Chondrocyte (in vitro differentiated cells): Measurements from ENCODE around the gene CHIC2. TPM values are rescaled to one million over a fixed set of nuclear protein-coding genes. Genes with fewer than 3 reads are reported as not detected.
"Not testable (repeated sequence)": the region's sequence is repeated elsewhere in the genome, so short reads cannot be mapped to it uniquely, and the experiment has no call there.

ENCODE experiments used
- DNase-seq: peaks from one replicate; pipeline ENCODE4 v3.0.0; 2021; ENCODE audit warnings: mixed read lengths, low spot score
- H3K27ac Mint-ChIP-seq: one replicate; pipeline ENCODE4 v1.8.0; 2021; ENCODE audit warnings: mild to moderate bottlenecking, moderate library complexity, mixed read lengths; ENCODE audit not compliant: unreplicated experiment
- H3K27me3 Mint-ChIP-seq: 2 replicates; pipeline ENCODE4 v1.8.0; 2021; ENCODE audit warnings: low read depth, mixed read lengths
- H3K36me3 Mint-ChIP-seq: 2 replicates; pipeline ENCODE4 v1.8.0; 2021; ENCODE audit warnings: low read depth, mixed read lengths
- H3K4me1 Mint-ChIP-seq: 2 replicates; pipeline ENCODE4 v1.8.0; 2021; ENCODE audit warnings: low read depth, mild to moderate bottlenecking, mixed read lengths
- H3K4me3 Mint-ChIP-seq: one replicate; pipeline ENCODE4 v1.8.0; 2021; ENCODE audit warnings: mild to moderate bottlenecking, moderate library complexity, mixed read lengths; ENCODE audit not compliant: unreplicated experiment
- H3K9me3 Mint-ChIP-seq: 2 replicates; pipeline ENCODE4 v1.8.0; 2021; ENCODE audit warnings: low read depth, mixed read lengths
- long read RNA-seq: library from polyadenylated mRNA; stranded (forward); transcript quantifications from one replicate; pipeline ENCODE4 v2.0.0, GENCODE V29; 2021
- total RNA-seq: library from RNA; stranded (reverse); gene quantifications from 3 replicates; pipeline ENCODE4 v1.2.1, GENCODE V29; 2021
- TF ChIP-seq, protein P1 (sequence below): fragments of 200-600 bp; sonication (generic); IDR thresholded peaks from 2 replicates; pipeline ENCODE4 v1.5.0; 2021; ENCODE audit warnings: antibody characterized with exemption, mild to moderate bottlenecking, moderate library complexity

CHIC2 gene
- 31.3 to 38.5 TPM (median 36.1 TPM) in 3 replicates for total RNA-seq
- long read RNA-seq, transcript CHIC2-201 (6 exons, 1,194 nt) = major isoform, 102 of 111 reads
- long read RNA-seq, partial matches to known transcripts = 1 of 111 reads
- long read RNA-seq, other reads (novel, unspliced or antisense) = 5 of 111 reads

- Mint-ChIP-seq H3K9me3 (no peaks in the 10 kb centered on the region), H3K27ac (peak within 1 kb of the TSS; percentile 98), H3K4me3 (peak within 1 kb of the TSS; percentile 79), H3K36me3 (no peaks in the 10 kb centered on the region), H3K27me3 (no peaks in the 10 kb centered on the region), H3K4me1 (peaks cover 62% of the 10 kb centered on the region)
- peak; percentile 99 for DNase-seq
- TF ChIP-seq, protein P1, sequence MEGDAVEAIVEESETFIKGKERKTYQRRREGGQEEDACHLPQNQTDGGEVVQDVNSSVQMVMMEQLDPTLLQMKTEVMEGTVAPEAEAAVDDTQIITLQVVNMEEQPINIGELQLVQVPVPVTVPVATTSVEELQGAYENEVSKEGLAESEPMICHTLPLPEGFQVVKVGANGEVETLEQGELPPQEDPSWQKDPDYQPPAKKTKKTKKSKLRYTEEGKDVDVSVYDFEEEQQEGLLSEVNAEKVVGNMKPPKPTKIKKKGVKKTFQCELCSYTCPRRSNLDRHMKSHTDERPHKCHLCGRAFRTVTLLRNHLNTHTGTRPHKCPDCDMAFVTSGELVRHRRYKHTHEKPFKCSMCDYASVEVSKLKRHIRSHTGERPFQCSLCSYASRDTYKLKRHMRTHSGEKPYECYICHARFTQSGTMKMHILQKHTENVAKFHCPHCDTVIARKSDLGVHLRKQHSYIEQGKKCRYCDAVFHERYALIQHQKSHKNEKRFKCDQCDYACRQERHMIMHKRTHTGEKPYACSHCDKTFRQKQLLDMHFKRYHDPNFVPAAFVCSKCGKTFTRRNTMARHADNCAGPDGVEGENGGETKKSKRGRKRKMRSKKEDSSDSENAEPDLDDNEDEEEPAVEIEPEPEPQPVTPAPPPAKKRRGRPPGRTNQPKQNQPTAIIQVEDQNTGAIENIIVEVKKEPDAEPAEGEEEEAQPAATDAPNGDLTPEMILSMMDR = no peak
Observed at GRCh38 chr4:54064317-54065111, at the start of gene CHIC2. TSS of gene CHIC2 (minus strand) at chr4:54064605. CDS start at chr4:54064300, 305 bp downstream.

DNA sequence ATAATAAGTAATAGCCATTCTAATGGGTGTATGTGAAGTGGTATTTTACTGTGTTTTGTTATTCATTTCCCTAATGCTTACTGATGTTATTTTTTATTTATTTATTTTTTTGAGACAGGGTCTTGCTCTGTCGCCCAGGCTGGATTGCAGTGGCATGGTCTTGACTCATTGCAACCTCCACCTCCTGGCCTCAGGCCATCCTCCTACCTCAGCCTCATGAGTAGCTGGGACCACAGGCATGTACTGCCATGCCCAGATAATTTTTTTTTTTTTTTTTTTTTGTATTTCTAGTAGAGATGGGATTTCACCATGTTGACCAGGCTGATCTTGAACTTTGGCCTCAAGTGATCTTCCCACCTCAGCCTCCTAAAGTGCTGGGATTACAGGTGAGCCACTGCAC, 48.8 kb upstream of the CHIC2 start:
- H3K36me3 Mint-ChIP-seq, DNase-seq, H3K27ac Mint-ChIP-seq, H3K4me3 Mint-ChIP-seq, H3K9me3 Mint-ChIP-seq: not testable (repeated sequence)
- Mint-ChIP-seq H3K27me3 (peaks cover 20% of the 10 kb centered on the region), H3K4me1 (peaks cover 18% of the 10 kb centered on the region)

GRCh38 chr4:54110019-54110416, 45.6 kb upstream of the CHIC2 start:
- TF ChIP-seq, protein P1 = no peak
- no peak overlapping the region for H3K27ac Mint-ChIP-seq
- H3K4me1 Mint-ChIP-seq = peaks cover 17% of the 10 kb centered on the region
- peaks cover under 1% of the 10 kb centered on the region for H3K9me3 Mint-ChIP-seq
- H3K27me3 Mint-ChIP-seq = peaks cover 29% of the 10 kb centered on the region
- H3K36me3 Mint-ChIP-seq = no peaks in the 10 kb centered on the region
- DNase-seq = no peak
- H3K4me3 Mint-ChIP-seq = no peak overlapping the region

GRCh38 chr4:54109241-54110018, 45.0 kb upstream of the CHIC2 start:
- Mint-ChIP-seq H3K27ac (no peak overlapping the region), H3K4me1 (peaks cover 17% of the 10 kb centered on the region), H3K4me3 (no peak overlapping the region), H3K27me3 (peaks cover 29% of the 10 kb centered on the region), H3K36me3 (no peaks in the 10 kb centered on the region), H3K9me3 (no peaks in the 10 kb centered on the region)
- TF ChIP-seq, protein P1 = no peak
- no peak for DNase-seq

DNA sequence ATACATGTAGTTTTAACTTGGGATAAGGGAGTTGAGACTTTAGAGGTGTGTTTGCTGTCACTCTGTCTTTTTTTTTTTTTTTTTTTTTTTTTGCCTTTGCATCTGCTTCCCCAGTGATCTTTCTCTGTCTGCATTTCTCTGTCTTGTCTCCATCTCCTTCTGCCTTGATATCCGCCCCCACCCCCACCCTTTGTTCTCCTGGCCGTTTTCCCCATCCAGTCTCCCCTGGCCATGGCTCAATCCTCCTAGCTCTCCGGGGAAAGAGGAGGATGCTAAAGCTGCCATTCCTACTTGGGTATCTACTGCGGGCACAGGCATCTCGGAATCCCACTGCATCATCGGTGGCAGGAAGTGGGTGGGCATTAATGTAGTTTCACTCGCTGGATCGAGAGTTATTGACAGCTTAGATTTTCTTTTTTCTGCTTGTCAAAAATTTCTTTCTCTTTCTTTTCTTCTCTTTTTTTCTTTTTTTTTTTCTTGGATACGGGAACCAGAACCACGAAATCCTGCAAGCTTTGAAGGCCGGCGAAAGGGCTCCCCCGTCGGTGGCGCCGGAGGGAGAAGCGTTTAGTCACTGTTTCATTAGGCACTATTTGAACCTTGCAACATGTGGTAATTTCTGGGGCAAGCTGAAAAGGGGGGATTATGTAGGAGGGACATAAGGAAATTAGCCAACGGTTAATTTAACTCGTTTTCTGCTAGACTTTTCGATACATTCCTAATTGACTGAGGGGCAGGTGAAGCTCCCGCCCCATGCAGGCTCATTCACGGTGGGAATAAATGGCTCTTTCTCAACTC, 43.7 kb upstream of the CHIC2 start:
- peaks cover 30% of the 10 kb centered on the region for H3K27me3 Mint-ChIP-seq
- H3K27ac Mint-ChIP-seq = no peak overlapping the region
- no peaks in the 10 kb centered on the region for H3K36me3 Mint-ChIP-seq
- TF ChIP-seq, protein P1 = peak; percentile 40
- H3K4me1 Mint-ChIP-seq = peaks cover 28% of the 10 kb centered on the region
- H3K9me3 Mint-ChIP-seq = no peaks in the 10 kb centered on the region
- no peak for DNase-seq
- peak overlapping the region; percentile 72 for H3K4me3 Mint-ChIP-seq
